ENCODE data around the gene ZMIZ2.

ZMIZ2 gene

DNA sequence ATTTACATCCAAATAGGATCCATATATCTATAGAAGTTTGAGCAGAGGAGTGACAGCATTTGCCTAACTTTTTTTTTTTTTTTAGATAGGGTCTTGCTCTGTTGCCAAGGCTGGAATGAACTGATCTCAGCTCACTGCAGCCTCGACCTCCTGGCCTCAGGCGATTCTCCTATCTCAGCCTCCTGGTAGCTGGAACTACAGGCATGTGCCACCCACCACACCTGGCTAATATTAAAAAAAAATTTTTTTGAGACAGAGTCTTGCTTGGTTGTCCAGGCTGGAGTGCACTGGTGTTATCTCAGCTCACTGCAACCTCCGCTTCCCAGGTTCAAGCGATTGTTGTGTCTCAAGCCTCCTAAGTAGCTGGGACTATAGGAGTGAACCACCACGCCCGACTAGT, 62.9 kb downstream of the ZMIZ2 start:
- ChIA-PET CTCF (interaction anchor here (0.6 kb wide), 1 partner anchor 223 kb away, joined by 3 read pairs; no protein-coding TSS in a partner anchor), POLR2A (ENCODE audit: low non-redundant PET) (no interaction called here)
- H3K27ac ChIP-seq: no peak overlapping the region; the same call in 1 of the 2 replicates

DNA sequence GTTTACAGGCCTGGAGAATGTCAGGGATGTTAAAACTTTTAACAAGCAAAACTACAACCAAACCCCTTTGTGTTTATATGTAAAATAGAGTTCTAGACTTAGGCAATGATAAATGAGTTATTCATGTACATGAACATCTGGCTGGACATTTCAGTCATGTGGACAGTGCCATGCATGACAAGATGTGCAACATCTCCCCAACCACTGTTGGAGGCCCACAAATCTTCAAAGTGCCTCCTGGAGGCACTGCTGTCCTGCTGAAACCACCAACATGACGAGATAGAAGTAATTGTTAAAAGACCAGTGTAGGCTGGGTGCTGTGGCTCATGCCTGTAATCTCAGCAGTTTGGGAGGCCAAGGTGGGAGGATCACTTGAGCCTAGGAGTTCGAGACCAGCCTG, 66.3 kb downstream of the ZMIZ2 start:
- no peak overlapping the region for H3K27ac ChIP-seq
- POLR2A ChIA-PET (ENCODE audit: low non-redundant PET): no interaction called here
- DNase-seq (ENCODE audit: low spot score): no peak
- CTCF ChIA-PET: no interaction called here
- TF ChIP-seq, protein P1, sequence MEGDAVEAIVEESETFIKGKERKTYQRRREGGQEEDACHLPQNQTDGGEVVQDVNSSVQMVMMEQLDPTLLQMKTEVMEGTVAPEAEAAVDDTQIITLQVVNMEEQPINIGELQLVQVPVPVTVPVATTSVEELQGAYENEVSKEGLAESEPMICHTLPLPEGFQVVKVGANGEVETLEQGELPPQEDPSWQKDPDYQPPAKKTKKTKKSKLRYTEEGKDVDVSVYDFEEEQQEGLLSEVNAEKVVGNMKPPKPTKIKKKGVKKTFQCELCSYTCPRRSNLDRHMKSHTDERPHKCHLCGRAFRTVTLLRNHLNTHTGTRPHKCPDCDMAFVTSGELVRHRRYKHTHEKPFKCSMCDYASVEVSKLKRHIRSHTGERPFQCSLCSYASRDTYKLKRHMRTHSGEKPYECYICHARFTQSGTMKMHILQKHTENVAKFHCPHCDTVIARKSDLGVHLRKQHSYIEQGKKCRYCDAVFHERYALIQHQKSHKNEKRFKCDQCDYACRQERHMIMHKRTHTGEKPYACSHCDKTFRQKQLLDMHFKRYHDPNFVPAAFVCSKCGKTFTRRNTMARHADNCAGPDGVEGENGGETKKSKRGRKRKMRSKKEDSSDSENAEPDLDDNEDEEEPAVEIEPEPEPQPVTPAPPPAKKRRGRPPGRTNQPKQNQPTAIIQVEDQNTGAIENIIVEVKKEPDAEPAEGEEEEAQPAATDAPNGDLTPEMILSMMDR (conservative IDR thresholded peaks at IDR 0.05; ENCODE audit: low read depth): no peak

More for the DNA sequence above, 62.9 kb downstream of the ZMIZ2 start:
- TF ChIP-seq, protein P1 (conservative IDR thresholded peaks at IDR 0.05; ENCODE audit: low read depth): no peak
- DNase-seq (ENCODE audit: low spot score): no peak

DNA sequence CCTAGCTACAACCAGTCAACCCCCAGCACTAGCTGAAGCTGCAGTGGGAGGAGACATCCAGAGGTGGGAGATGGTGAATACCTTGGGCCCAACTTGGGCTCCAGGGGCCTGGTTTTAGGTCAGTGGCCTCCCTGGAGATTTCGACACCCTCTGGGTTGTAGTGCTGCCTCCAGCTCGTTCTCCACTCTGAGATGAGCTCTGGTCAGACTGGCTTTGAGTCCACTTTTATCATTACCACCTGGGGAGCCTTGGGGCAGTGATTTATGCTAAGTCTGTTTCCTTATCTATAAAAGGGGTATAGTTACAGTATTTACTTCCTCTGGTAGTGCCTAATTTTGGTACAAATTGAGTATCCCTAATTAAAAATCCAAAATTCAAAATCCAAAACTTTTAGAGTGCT, 70.6 kb downstream of the ZMIZ2 start:
- POLR2A ChIA-PET (ENCODE audit: low non-redundant PET): no interaction called here

More for the DNA sequence above, 70.6 kb downstream of the ZMIZ2 start:
- H3K27ac ChIP-seq: no peak overlapping the region
- DNase-seq (ENCODE audit: low spot score): no peak
- TF ChIP-seq, protein P1 (conservative IDR thresholded peaks at IDR 0.05; ENCODE audit: low read depth): no peak
- CTCF ChIA-PET: no interaction called here
